T-helper 17 cell (primary cell): ENCODE measurements around the gene FAM186B. TPM values are rescaled to one million over a fixed set of nuclear protein-coding genes. Genes with fewer than 3 reads are reported as not detected.

Experiments used
- ATAC-seq: fragments of 150-1000 bp; cut with Tn5 transposase; 2 replicates; pipeline ENCODE4 v1.10.0; 2021; ENCODE audit warnings: mild to moderate bottlenecking, moderate library complexity
- DNase-seq, 3 donors: peaks; one replicate each; pipeline versions ENCODE4 v3.0.0 to v3.0.0-alpha.2; 2020 to 2021
- H3K9me3 ChIP-seq: one replicate; pipeline ENCODE4 v1.7.0; 2013; ENCODE audit warnings: low read length, mild to moderate bottlenecking; ENCODE audit not compliant: control insufficient read depth, poor library complexity, severe bottlenecking
- H3K27ac Mint-ChIP-seq: one replicate; pipeline ENCODE4 v1.8.0; 2022; ENCODE audit warnings: mild to moderate bottlenecking, moderate library complexity, mixed read lengths
- H3K27me3 Mint-ChIP-seq: one replicate; pipeline ENCODE4 v1.8.0; 2022; ENCODE audit warnings: mixed read lengths
- H3K36me3 Mint-ChIP-seq: one replicate; pipeline ENCODE4 v1.8.0; 2022; ENCODE audit warnings: low read depth, mixed read lengths
- H3K4me1 Mint-ChIP-seq: one replicate; pipeline ENCODE4 v1.8.0; 2022; ENCODE audit warnings: mild to moderate bottlenecking, mixed read lengths
- H3K4me3 Mint-ChIP-seq: one replicate; pipeline ENCODE4 v1.8.0; 2022; ENCODE audit warnings: mild to moderate bottlenecking, moderate library complexity, mixed read lengths
- total RNA-seq, 4 donors: library from RNA in 2 of 4; stranded (reverse) in 2 of 4; gene quantifications; one replicate each; pipeline ENCODE4 v1.2.3 and lab custom pipeline; 2022 to 2026

Gene FAM186B
- total RNA-seq, 2 donors from 2014 or later, result 0.37 to 0.39 TPM

- Mint-ChIP-seq H3K27me3 (no peaks in the 10 kb centered on the region), H3K27ac (peak overlapping the region; percentile 89), H3K4me1 (peaks cover 23% of the 10 kb centered on the region), H3K4me3 (no peak overlapping the region), H3K36me3 (no peaks in the 10 kb centered on the region)
- DNase-seq (no peak), ATAC-seq (no peak)
- H3K9me3 ChIP-seq, result no peaks in the 10 kb centered on the region
Observed at GRCh38 chr12:49555631-49556390, 49.6 kb downstream of the FAM186B start.

GRCh38 chr12:49554266-49554665 lies 51.2 kb downstream of the FAM186B start:
- no peak overlapping the region for H3K4me3 Mint-ChIP-seq
- H3K9me3 ChIP-seq, result no peaks in the 10 kb centered on the region
- no peak for DNase-seq
- H3K36me3 Mint-ChIP-seq, result no peaks in the 10 kb centered on the region
- peak overlapping the region; percentile 27 for H3K27ac Mint-ChIP-seq
- H3K27me3 Mint-ChIP-seq, result no peaks in the 10 kb centered on the region
- H3K4me1 Mint-ChIP-seq, result peaks cover 20% of the 10 kb centered on the region
- ATAC-seq, result no peak

- ATAC-seq (peak; percentile 74), DNase-seq (no peak)
- H3K9me3 ChIP-seq, result no peaks in the 10 kb centered on the region
- Mint-ChIP-seq H3K27ac (peak overlapping the region; percentile 27), H3K27me3 (peaks cover under 1% of the 10 kb centered on the region), H3K4me1 (peaks cover 20% of the 10 kb centered on the region), H3K4me3 (no peak overlapping the region), H3K36me3 (no peaks in the 10 kb centered on the region)
Observed at GRCh38 chr12:49553512-49554088, 51.8 kb downstream of the FAM186B start.

GRCh38 chr12:49552899-49553298 lies 52.5 kb downstream of the FAM186B start:
- no peak for DNase-seq
- no peak for ATAC-seq
- peaks cover 22% of the 10 kb centered on the region for H3K4me1 Mint-ChIP-seq
- H3K27me3 Mint-ChIP-seq, result peaks cover 7% of the 10 kb centered on the region
- no peaks in the 10 kb centered on the region for H3K36me3 Mint-ChIP-seq
- H3K4me3 Mint-ChIP-seq, result no peak overlapping the region
- no peak overlapping the region for H3K27ac Mint-ChIP-seq
- H3K9me3 ChIP-seq, result no peaks in the 10 kb centered on the region

- H3K27ac Mint-ChIP-seq, result peak overlapping the region; percentile 32
- no peak overlapping the region for H3K4me3 Mint-ChIP-seq
- peaks cover 22% of the 10 kb centered on the region for H3K4me1 Mint-ChIP-seq
- peaks cover 10% of the 10 kb centered on the region for H3K27me3 Mint-ChIP-seq
- no peak for DNase-seq
- no peaks in the 10 kb centered on the region for H3K36me3 Mint-ChIP-seq
- no peaks in the 10 kb centered on the region for H3K9me3 ChIP-seq
- ATAC-seq, result no peak
Observed at GRCh38 chr12:49552425-49552824, 53.0 kb downstream of the FAM186B start.

GRCh38 chr12:49552014-49552413 lies 53.4 kb downstream of the FAM186B start:
- no peaks in the 10 kb centered on the region for H3K9me3 ChIP-seq
- H3K4me3 Mint-ChIP-seq, result no peak overlapping the region
- peaks cover 13% of the 10 kb centered on the region for H3K27me3 Mint-ChIP-seq
- peaks cover 22% of the 10 kb centered on the region for H3K4me1 Mint-ChIP-seq
- ATAC-seq, result no peak
- peak overlapping the region; percentile 32 for H3K27ac Mint-ChIP-seq
- no peak for DNase-seq
- H3K36me3 Mint-ChIP-seq, result no peaks in the 10 kb centered on the region

GRCh38 chr12:49550693-49551252 lies 54.7 kb downstream of the FAM186B start:
- DNase-seq, result no peak
- no peak overlapping the region for H3K4me3 Mint-ChIP-seq

GRCh38 chr12:49549735-49550692 lies 55.4 kb downstream of the FAM186B start:
- no peak for DNase-seq
- Mint-ChIP-seq H3K27me3 (peaks cover 14% of the 10 kb centered on the region), H3K36me3 (no peaks in the 10 kb centered on the region), H3K4me3 (peak overlapping the region; percentile 82), H3K27ac (no peak overlapping the region), H3K4me1 (peaks cover 18% of the 10 kb centered on the region)
- H3K9me3 ChIP-seq, result no peaks in the 10 kb centered on the region
- ATAC-seq, result no peak

More at GRCh38 chr12:49550693-49551252, 54.7 kb downstream of the FAM186B start:
- Mint-ChIP-seq H3K36me3 (no peaks in the 10 kb centered on the region), H3K4me1 (peaks cover 19% of the 10 kb centered on the region), H3K27ac (no peak overlapping the region), H3K27me3 (peaks cover 13% of the 10 kb centered on the region)
- no peaks in the 10 kb centered on the region for H3K9me3 ChIP-seq
- ATAC-seq, result no peak

- ATAC-seq (peak; percentile 52), DNase-seq (no peak)
- H3K9me3 ChIP-seq, result no peaks in the 10 kb centered on the region
- Mint-ChIP-seq H3K27ac (no peak overlapping the region), H3K4me1 (peaks cover 23% of the 10 kb centered on the region), H3K36me3 (no peaks in the 10 kb centered on the region), H3K27me3 (peaks cover 17% of the 10 kb centered on the region), H3K4me3 (peak overlapping the region; percentile 82)
Observed at GRCh38 chr12:49548822-49549648, 56.4 kb downstream of the FAM186B start.

GRCh38 chr12:49548481-49548821 lies 57.0 kb downstream of the FAM186B start:
- Mint-ChIP-seq H3K27ac (no peak overlapping the region), H3K4me1 (peaks cover 24% of the 10 kb centered on the region), H3K27me3 (peaks cover 17% of the 10 kb centered on the region), H3K4me3 (peak overlapping the region; percentile 82), H3K36me3 (no peaks in the 10 kb centered on the region)
- DNase-seq (no peak), ATAC-seq (peak; percentile 8)
- no peaks in the 10 kb centered on the region for H3K9me3 ChIP-seq

GRCh38 chr12:49547090-49547690 lies 58.2 kb downstream of the FAM186B start:
- no peak for DNase-seq
- peaks cover 20% of the 10 kb centered on the region for H3K4me1 Mint-ChIP-seq
- H3K4me3 Mint-ChIP-seq, result no peak overlapping the region

GRCh38 chr12:49546481-49546880 lies 59.0 kb downstream of the FAM186B start:
- ATAC-seq, result no peak
- Mint-ChIP-seq H3K36me3 (no peaks in the 10 kb centered on the region), H3K27me3 (peaks cover 17% of the 10 kb centered on the region), H3K4me1 (peaks cover 22% of the 10 kb centered on the region), H3K27ac (no peak overlapping the region), H3K4me3 (no peak overlapping the region)
- H3K9me3 ChIP-seq, result no peaks in the 10 kb centered on the region
- DNase-seq, result no peak

More at GRCh38 chr12:49547090-49547690, 58.2 kb downstream of the FAM186B start:
- Mint-ChIP-seq H3K27me3 (peaks cover 17% of the 10 kb centered on the region), H3K27ac (no peak overlapping the region), H3K36me3 (no peaks in the 10 kb centered on the region)
- no peak for ATAC-seq
- H3K9me3 ChIP-seq, result no peaks in the 10 kb centered on the region
